Ishikawa (cell line): ENCODE data around the gene MAD1L1.

Source experiments
- CEBPB ChIP-seq: IDR thresholded peaks from 2 replicates; pipeline ENCODE4 v1.6.1; 2012
- CREB1 ChIP-seq: IDR thresholded peaks from 2 replicates; pipeline ENCODE4 v1.6.1; 2012; ENCODE audit warnings: low read depth
- EGR1 ChIP-seq: IDR thresholded peaks from 2 replicates; pipeline ENCODE4 v1.6.1; 2012
- EP300 ChIP-seq: IDR thresholded peaks from 2 replicates; pipeline ENCODE4 v1.6.1; 2012; ENCODE audit warnings: borderline replicate concordance
- FOXM1 ChIP-seq: IDR thresholded peaks from 2 replicates; pipeline ENCODE4 v1.6.1; 2012; ENCODE audit warnings: low read depth, borderline replicate concordance
- NFIC ChIP-seq: IDR thresholded peaks from 2 replicates; pipeline ENCODE4 v1.6.1; 2012
- RAD21 ChIP-seq: IDR thresholded peaks from 2 replicates; pipeline ENCODE4 v1.6.1; 2012; ENCODE audit warnings: low read depth
- TAF1 ChIP-seq: IDR thresholded peaks from 2 replicates; pipeline ENCODE4 v1.6.1; 2012; ENCODE audit warnings: low read depth, mild to moderate bottlenecking
- TCF12 ChIP-seq: IDR thresholded peaks from 2 replicates; pipeline ENCODE4 v1.6.1; 2012; ENCODE audit warnings: low read depth
- TEAD4 ChIP-seq: IDR thresholded peaks from 2 replicates; pipeline ENCODE4 v1.6.1; 2012
- YY1 ChIP-seq: IDR thresholded peaks from 2 replicates; pipeline ENCODE4 v1.6.1; 2012; ENCODE audit warnings: low read depth
- ZBTB7A ChIP-seq: IDR thresholded peaks from 2 replicates; pipeline ENCODE4 v1.6.1; 2012; ENCODE audit warnings: low read depth
- TF ChIP-seq, protein P1 (sequence below): IDR thresholded peaks from 2 replicates; pipeline ENCODE4 v1.6.1; 2012; ENCODE audit warnings: low read depth, mild to moderate bottlenecking
- TF ChIP-seq, protein P2 (sequence below): IDR thresholded peaks from 2 replicates; pipeline ENCODE4 v1.6.1; 2012
- TF ChIP-seq, protein P3 (sequence below): IDR thresholded peaks from 2 replicates; pipeline ENCODE4 v1.6.1; 2012

MAD1L1 gene

DNA sequence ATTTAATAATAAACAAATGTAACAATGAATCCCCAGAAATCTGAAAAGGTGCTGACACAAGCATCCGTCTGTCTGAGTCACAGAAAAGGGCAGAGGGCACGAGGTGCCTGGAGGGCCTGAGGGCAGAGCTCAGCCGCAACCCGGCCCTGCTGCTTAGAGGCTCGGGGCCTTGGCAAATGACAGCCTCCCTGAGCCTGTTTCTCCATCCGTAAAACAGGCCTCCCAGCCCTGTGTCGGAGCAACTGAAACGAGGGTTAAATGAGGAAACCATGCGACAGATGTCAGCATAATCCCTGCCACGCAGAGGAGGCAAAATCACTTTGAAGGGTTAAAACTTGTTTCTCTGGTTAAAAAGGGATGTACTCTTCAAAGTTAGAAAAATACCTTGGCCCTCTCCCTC is 34.2 kb upstream of the MAD1L1 start:
- TF ChIP-seq EP300: no peak
- TF ChIP-seq YY1: no peak
- TF ChIP-seq, protein P1, sequence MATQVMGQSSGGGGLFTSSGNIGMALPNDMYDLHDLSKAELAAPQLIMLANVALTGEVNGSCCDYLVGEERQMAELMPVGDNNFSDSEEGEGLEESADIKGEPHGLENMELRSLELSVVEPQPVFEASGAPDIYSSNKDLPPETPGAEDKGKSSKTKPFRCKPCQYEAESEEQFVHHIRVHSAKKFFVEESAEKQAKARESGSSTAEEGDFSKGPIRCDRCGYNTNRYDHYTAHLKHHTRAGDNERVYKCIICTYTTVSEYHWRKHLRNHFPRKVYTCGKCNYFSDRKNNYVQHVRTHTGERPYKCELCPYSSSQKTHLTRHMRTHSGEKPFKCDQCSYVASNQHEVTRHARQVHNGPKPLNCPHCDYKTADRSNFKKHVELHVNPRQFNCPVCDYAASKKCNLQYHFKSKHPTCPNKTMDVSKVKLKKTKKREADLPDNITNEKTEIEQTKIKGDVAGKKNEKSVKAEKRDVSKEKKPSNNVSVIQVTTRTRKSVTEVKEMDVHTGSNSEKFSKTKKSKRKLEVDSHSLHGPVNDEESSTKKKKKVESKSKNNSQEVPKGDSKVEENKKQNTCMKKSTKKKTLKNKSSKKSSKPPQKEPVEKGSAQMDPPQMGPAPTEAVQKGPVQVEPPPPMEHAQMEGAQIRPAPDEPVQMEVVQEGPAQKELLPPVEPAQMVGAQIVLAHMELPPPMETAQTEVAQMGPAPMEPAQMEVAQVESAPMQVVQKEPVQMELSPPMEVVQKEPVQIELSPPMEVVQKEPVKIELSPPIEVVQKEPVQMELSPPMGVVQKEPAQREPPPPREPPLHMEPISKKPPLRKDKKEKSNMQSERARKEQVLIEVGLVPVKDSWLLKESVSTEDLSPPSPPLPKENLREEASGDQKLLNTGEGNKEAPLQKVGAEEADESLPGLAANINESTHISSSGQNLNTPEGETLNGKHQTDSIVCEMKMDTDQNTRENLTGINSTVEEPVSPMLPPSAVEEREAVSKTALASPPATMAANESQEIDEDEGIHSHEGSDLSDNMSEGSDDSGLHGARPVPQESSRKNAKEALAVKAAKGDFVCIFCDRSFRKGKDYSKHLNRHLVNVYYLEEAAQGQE: no peak
- no peak for TF ChIP-seq NFIC
- TF ChIP-seq CREB1: no peak
- no peak for TF ChIP-seq TEAD4
- TF ChIP-seq, protein P2, sequence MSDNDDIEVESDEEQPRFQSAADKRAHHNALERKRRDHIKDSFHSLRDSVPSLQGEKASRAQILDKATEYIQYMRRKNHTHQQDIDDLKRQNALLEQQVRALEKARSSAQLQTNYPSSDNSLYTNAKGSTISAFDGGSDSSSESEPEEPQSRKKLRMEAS: no peak
- no peak for TF ChIP-seq FOXM1
- TF ChIP-seq, protein P3, sequence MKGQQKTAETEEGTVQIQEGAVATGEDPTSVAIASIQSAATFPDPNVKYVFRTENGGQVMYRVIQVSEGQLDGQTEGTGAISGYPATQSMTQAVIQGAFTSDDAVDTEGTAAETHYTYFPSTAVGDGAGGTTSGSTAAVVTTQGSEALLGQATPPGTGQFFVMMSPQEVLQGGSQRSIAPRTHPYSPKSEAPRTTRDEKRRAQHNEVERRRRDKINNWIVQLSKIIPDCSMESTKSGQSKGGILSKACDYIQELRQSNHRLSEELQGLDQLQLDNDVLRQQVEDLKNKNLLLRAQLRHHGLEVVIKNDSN: no peak
- no peak for TF ChIP-seq ZBTB7A
- TF ChIP-seq EGR1: no peak
- no peak for TF ChIP-seq CEBPB
- TF ChIP-seq RAD21: no peak
- TF ChIP-seq TAF1: no peak
- no peak for TF ChIP-seq TCF12

DNA sequence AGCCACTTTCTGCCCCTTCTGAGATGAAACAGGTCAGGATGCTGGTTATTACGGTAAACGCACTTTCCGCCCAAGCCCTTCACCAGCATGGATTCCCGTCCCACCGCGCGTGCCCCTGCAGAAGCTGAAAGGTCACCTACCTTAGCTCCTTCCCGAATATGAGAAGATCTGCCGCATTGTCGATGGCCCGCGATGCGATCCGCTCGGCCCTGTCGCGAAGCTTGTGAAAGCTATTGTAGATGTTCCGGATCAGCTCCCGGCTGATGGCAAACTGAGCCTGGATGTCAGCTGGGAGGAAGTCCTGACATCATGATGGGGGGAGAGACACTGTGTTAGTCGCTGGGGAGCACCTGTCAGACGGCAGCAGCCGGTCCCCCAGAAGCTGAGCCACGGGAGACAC is 31.4 kb upstream of the MAD1L1 start:
- no peak for TF ChIP-seq CREB1
- no peak for TF ChIP-seq EP300
- no peak for TF ChIP-seq YY1
- TF ChIP-seq NFIC: no peak

DNA sequence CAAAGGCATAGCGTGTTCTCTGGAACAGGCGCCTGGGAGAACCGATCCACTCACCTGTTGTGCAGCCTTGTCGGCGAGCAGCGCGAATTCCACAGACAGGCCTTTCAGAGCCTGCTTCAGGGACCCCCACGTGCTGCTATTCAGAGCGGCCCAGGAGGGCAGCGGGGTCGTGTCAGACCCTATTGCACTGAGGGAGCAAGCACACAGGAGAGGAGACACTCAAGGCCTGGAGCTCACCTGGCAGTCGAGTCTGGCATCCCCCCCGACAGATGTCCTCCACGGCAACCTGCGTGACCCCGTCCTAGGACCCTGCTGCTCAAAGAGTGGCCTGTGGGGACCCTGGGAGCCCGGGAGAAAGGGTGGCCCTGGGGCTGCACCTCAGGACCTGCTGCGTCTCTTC is 30.4 kb upstream of the MAD1L1 start:
- TF ChIP-seq ZBTB7A (no peak), CREB1 (no peak), TAF1 (no peak), TEAD4 (no peak), FOXM1 (no peak), EGR1 (no peak), TCF12 (no peak)
- TF ChIP-seq, protein P2: no peak
- TF ChIP-seq, protein P1: no peak

DNA sequence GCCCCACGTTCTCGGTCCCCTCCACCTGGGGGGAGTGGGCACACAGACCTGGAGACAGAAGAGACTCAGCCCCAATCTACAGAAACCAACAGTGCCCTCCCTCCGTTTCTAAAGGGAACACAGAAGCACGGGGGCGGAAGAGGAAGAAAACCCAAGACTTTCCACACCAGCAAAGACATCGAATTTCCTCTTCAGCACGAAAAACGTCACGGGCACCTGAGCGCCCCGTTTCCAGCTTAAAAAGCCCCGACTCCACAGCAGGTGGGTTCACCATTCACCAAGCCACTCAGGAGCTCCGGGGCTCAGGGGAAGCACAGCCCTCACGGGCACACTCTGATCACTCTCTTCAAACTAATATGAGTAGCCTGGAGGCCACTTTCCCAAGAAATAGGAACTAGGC is 28.9 kb upstream of the MAD1L1 start:
- TF ChIP-seq FOXM1: no peak
- TF ChIP-seq, protein P2: no peak
- no peak for TF ChIP-seq YY1
- no peak for TF ChIP-seq EP300
- no peak for TF ChIP-seq RAD21
- TF ChIP-seq, protein P1: no peak
- TF ChIP-seq, protein P3: no peak
- TF ChIP-seq TAF1: no peak
- TF ChIP-seq TCF12: no peak
- TF ChIP-seq CREB1: no peak

DNA sequence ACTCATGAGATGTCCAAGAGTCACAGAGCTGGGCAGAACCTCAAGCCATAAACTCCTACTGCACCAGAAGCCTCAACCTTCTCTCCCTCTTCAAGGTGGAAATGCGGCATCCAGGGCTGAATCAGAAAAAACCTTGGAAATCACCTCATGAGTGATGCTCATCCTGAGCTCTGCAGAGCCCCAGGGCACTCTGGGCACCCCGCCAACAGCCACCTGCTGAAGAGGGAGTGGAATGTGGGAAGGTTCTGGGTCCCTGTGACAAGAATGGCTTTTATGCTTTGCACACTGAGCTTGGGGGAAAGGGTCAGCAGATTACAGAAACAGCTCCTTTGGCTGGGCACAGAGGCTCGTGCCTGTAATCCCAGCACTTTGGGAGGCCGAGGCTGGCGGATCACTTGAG is 28.1 kb upstream of the MAD1L1 start:
- TF ChIP-seq TEAD4: peak; percentile 67
- no peak for TF ChIP-seq CEBPB
- no peak for TF ChIP-seq EGR1
- TF ChIP-seq TCF12: 0 out of 2 replicates have a peak, but pooled peaks have one; percentile 24
- TF ChIP-seq YY1: no peak
- TF ChIP-seq FOXM1: no peak
- no peak for TF ChIP-seq RAD21
- TF ChIP-seq, protein P2: no peak
- TF ChIP-seq NFIC: peak; percentile 81
- no peak for TF ChIP-seq EP300
- TF ChIP-seq, protein P1: no peak
